Measurements from ENCODE around the gene KIRREL1.
"Not testable (repeated sequence)": the region's sequence is repeated elsewhere in the genome, so short reads cannot be mapped to it uniquely, and the experiment has no call there.

Gene KIRREL1

DNA sequence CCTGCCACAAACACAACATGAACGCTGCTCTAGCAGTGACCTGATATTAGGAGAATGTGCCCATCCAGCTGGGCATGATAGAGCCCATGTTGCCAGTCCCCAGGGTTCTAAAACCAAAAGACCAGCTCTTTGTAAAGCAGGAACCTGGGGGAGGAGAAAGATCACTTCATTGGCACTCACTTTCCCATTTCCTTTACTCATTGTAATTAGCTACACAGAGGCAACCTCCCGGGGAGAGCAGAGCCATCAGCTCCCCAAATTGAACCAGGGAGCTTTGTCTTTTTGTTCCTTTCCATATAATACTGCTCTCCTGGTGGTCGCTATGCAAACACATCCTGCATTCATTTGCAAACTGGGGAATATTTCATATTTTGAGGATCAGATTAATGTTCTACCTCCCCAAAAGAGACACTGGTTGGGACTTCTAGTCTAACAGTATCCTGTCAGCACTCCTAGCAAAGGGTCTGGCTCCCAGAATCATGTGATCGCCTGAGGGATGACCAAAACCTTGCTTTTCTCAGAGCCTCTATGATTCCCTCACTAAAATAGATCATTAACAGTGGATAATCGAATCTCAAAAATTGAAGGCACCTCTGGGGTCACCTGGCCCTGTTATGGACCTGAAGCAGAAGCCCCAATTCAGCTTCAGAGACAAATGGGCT is 110.5 kb downstream of the KIRREL1 start:
- no peak for FAIRE-seq
- no peak for DNase-seq (ENCODE audit: low spot score)

DNA sequence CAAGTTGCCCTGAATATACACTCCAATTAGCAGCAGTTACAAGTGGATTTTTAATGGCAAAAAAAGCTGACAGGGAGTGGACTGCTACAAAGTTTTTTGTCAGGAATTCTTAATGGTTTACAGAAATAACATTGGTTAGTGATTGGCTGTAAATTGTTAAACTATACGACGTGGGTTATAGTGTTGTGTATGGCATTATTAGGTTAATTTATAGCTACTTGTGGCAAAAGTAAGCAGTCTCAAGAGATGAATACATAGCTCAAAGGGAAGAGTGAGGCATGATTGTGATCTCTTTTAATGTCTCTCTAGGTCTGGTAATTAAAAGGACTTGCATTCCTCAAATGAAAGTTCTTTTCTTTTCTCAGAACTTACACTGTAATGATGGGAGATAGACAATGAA is 111.4 kb downstream of the KIRREL1 start:
- peak; percentile 6 for DNase-seq (ENCODE audit: low spot score)
- FAIRE-seq: peak; percentile 89

DNA sequence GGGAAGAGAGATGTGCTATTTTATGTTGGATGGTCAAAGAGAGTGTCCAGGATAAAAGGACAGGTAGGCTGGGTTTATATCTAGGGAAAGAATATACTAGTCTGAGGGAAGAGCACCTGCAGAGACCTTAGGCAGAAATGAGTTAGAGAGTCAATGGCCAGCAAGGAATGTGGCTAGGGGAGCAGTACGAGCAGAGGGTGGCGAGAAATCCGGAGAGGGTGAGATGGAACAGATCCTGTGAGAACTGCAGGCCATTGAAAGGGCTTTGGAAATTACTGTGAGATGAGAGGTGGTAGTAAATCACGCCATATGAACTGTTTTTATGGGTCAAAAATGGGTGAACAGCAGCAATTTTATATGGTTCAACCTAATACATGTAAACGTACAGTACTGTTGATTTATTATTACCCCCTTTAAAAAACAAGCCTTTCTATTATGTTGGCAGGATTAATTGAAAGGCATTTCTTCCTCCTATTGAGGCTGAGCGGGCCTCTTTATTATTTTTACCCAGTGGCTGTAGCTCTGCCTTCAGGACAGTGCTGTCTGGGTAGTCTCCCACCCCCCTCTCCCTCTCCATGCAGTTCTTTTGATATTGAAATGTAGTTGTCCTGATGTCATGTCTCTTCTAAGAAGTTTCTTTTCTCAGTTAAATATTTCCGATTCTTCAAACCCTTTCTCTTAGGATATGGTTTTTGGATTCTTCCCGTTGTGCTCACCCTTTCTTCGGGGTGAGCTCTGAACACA is 112.1 kb downstream of the KIRREL1 start:
- DNase-seq (ENCODE audit: low spot score): no peak
- no peak for FAIRE-seq

DNA sequence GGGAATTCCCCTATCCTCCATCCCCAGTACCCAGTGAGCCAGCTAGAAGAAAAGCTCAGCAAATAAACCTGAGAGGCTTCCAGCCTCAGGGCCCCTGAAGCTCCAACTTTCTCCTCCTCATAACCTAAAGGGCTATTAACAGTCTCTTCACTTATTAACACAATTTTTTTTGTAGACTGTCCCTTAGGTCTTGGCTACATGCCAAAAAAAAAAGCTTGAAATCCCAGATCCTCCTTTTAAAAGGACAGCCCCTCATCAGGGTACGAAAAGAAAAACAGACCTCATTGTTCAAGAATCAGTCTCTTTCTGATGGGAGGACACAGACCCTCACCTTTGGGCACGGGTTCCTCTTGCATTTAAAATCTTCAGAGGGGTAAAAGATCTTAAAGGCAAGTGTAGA is 114.5 kb downstream of the KIRREL1 start:
- DNase-seq (ENCODE audit: low spot score) (peak; percentile 8), FAIRE-seq (no peak)

DNA sequence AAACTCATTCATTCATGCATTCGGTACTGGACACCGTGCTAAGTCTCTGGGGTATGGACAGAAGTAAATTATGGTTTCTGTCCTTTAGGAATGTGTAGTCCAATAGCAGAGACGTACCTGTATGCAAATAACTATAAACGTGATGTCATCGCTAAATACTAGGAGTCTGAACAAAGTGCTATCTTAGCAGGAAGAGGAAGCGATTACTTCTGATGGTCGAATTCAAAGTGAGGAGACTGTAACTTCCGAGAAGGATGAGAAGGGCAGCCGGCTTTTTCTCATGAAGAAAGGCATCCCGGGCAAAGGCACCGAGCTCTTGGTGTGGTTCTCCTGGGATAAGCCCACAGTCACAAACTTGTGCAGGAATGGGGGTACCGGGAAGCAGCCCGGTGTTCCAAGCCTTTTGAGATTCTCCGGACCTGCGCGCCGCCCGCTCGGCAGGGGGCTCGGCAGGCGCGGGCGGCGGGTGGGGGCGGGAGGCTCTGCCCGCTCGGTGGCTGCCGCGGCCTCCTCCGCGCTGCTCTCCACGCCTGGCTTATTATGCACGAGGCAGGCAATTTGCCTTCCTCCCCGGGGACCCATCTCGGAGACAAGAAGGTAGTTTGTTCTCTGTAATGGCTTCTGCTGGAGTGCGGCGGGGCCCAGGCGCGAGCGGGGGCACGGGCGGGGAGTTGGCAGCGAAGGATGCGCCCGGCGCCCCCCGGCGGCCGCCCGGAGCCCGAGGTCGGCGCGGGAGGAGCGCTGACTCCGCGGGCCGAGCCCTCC is 119.7 kb downstream of the KIRREL1 start:
- no peak for FAIRE-seq
- no peak for DNase-seq (ENCODE audit: low spot score)

DNA sequence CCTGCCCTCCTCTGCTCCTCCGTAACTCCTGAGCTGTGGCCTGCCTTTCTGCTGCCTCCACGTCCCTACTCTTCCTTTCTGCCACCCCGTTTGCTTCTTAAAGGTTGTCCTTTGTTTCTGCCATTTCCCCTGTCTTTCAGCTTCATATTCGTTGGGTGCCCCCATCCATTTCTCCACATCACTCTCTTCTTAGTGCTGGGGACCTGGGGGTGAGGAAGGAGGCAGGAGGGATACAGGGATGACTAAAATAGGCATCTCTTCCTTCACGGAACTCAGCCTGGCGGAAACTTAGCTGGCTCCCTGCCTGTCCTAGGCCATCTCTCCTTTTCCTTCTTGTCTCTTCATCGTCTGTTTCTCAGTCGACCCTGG is 120.3 kb downstream of the KIRREL1 start:
- FAIRE-seq: no peak

DNA sequence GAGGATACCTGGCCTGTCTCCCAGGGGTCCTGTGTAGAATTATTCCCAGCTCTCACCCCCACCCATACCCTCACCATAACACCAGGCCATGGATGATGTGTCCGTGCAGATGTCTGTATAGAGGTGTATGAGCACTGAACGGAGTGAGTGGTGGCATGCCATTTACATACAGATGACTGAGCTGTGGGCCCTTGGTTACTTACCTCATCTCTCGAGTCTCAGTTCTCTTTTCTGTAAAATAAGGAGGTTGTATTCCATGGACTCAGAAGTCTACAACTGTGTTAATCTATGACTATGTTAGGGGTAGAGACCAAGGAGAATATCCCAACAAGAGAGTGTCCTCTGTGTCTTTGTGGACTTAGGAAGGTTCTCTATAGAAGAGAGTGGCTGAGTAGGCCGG is 121.7 kb downstream of the KIRREL1 start:
- FAIRE-seq (no peak), DNase-seq (ENCODE audit: low spot score) (no peak)

More for the DNA sequence above, 120.3 kb downstream of the KIRREL1 start:
- DNase-seq (ENCODE audit: low spot score): no peak

DNA sequence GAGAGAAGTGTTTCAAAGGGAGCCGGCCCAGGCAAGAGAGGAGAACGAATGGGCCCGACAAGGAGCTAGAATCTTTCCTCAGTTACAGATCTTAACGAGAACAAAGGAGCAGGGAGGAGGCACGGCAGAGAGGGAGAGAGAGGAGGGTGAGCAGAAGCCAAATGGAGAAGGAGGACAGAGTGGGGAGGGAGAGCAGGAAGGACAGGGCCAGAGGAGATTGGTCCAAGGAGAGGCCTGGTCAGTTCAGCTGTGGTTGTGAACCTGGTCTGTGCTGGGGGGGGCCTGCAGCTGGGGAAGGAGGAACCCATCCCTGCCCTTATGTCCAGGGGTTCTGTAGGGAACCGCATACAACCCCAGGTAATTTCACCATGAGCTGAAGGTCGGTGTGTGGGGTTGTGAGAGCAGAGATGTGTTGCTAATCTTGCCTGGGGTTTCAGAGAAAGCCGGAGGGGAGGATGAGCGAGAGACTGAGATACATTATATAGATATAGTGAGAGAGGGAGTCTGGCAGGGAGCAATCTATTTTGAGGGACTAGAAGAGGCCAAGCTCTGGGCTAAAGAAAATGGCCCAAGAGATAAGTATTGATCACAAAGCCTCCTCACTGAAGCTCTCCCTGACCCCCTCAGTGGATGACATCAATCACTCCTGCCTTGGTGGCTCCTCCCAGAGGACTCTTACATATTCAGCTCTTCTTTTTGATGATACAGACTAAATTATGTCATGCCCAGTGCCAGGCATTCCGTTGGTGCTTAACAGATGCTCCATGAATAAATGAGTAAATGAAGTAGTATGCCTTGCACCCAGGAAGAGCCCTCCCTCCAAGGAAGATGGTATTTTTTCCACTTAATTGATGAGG is 123.1 kb downstream of the KIRREL1 start:
- FAIRE-seq (no peak), DNase-seq (ENCODE audit: low spot score) (no peak)

DNA sequence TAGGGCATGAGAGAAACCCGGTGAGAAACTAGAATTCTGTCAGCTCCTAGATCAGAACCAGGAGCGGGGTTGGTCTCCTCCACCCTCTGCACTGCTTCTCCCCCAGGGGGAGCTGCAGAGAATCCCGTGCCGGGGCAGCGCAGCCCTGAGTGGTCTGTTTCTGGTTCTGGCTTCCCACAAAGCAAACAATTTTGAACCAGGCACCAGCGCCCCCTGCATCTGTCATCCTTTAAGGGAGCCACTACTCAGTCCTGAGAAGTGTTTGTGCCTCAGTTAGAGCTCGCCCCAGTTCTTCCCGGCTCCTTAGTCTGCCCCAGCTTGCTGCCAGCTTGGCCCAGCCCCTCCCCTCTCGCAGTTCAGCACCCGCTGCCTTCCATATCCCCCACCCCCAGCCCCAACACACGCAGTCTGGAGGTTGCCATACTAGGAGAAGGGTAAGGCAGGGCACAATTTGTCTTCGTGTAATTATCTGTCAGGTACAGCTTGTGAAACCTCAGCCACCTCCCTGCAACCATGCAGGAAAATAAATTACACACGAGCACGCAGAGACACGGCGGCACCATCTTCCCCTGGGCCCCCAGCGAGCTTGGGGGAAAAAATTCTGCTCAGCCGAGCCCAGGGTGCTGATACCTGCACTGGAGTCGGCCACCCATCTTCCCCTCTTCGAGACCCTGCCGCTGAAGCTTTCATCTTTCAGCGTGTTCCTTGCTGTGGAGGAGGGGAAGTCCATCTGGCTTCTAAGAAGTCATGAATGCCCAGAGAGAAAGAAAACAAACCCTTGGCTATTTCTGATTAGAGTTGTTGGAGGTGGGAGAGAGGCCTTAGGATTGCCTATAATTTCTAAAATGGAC is 124.6 kb downstream of the KIRREL1 start:
- FAIRE-seq (no peak), DNase-seq (ENCODE audit: low spot score) (no peak)

DNA sequence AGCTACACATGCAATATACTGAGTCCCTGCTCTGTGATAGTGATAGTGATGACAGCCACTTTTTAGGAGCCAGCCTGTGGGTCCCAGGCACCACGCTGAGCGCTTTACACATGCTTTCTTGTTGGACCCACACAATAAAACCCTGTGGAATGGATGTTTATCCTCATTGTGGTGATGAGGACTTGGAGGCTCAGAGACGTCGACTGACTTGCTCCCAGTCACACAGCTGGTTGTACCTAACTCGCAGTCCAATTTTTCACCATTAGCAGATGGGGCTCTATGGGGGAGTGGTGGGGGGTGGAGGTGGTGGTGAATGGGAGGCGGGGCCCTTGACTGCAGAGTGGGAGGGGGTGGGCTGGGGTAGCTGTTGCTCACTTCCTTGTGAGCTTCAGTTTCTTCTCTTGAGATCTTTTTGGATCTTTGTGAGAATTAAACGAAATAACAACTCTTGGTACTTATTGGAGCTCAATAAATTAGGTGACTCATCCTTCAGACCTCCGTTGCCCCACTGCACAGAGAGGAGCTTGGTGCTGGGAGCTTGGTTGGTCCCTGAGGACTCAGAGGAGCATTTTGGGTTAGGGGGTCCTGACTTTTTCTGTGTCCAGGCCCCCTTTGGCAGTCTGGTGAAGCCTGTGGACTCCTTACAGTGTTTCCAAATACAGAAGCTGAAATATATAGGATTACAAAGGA is 125.4 kb downstream of the KIRREL1 start:
- FAIRE-seq (no peak), DNase-seq (ENCODE audit: low spot score) (no peak)

DNA sequence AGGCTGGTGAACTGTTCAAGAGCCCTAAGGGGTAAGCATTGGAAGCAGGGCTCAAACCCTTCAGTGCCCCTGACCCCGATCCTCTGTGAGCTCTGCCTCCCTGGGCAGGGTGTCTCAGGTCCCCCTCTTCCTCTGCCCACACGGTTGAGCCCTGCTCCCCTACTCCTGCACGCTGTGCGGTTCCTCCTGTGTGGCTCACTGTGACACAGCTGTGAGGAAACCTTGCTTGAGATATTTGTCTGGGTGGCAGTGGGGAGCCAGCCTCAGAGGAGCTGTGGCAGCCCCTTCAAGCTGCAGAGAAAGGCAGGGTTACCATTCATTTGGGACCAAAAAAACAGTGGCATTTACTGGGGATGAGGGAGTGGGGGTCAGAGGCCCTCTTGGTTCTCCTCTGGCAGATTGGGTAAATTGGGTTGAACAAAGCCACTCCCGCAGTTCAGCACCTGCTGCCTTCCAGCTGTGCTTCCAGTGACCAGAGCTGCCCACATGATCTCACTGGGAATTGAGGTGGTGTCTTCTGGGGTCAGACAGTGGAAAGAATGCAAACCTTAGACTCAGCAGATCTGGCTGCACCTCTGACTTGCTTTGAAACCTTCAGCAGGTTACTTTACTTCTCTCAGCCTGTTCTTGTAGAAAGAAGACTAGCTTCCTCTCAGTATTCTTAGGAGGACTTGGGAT is 126.7 kb downstream of the KIRREL1 start:
- FAIRE-seq: no peak
- no peak for DNase-seq (ENCODE audit: low spot score)

DNA sequence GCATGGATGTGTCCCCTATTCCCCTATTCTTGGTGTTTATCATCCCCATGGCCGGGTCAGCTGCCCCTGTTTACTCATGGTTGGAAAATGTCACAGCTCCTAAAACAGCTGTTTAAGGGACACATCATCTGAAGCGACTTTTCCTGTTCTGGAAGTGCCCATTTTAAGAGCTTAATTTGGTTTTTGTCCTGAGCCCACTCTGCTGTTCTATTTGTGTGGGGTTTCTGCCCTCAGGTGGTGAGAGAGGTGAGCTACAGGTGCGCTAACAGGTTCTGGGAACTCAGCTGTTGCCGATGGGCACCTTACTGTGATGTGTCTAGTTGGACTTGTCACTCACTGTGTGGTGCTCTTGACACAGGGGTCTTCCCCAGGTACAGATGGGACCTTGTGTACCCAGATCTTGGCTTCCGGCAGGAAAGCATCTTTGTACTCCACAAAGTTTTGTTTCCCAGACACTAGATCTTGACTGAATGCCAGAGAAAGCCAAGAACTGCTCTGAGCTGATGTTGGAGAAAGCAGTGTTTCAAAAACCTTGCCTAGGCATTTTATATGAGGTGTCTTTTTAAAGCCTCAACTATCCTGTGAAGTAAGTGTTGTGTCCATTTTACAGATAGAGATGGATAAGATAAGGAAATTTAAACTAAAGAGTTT is 128.3 kb downstream of the KIRREL1 start:
- DNase-seq (ENCODE audit: low spot score) (peak; percentile 65), FAIRE-seq (peak; percentile 47)

DNA sequence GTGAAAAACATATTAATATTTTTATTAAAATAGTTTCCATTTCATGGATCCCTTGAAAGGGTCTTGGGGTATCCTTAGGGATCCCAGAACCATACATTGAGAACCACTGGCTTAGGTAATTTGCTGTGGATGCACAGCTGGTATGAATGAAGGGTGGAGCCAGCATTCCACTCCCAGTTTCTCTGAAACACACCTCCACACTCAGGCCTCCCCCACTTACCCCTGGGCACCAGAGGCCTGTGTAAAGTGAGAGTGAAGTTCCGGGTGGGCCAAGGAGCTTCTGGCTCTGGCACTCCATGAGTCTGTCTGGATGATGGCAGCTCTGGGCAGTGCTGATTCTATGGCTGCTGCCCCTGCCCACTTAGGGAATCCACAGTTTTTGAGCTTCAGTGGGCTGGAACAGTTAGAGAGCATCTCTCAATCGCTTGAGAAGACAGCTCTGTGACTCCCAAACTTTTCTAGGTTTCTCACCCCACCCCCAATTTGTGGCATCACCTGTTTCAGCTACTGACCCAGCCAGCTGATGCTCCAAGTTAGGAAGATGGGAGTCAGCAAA is 129.5 kb downstream of the KIRREL1 start:
- peak; percentile 12 for DNase-seq (ENCODE audit: low spot score)
- FAIRE-seq: peak; percentile 7

DNA sequence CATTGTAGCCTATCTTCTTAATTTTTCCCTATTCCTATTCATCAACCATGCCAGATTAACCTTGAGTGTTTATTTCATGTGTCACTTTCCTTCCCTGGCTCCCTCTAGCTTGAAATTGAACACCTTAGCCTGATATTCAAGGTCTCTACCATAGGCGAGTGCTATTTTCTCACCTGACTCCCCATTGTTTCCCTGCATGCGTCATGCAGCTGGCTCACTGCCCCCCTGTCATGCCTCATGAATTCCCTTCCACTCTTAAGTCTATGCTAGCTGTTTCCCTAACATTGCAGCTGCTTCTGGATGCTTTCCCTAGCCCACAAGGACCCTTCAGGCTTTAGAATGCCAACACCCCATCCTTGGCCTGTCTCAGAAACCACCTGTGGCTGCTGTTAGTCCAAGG is 130.6 kb downstream of the KIRREL1 start:
- peak; percentile 67 for DNase-seq (ENCODE audit: low spot score)
- FAIRE-seq: peak; percentile 84

DNA sequence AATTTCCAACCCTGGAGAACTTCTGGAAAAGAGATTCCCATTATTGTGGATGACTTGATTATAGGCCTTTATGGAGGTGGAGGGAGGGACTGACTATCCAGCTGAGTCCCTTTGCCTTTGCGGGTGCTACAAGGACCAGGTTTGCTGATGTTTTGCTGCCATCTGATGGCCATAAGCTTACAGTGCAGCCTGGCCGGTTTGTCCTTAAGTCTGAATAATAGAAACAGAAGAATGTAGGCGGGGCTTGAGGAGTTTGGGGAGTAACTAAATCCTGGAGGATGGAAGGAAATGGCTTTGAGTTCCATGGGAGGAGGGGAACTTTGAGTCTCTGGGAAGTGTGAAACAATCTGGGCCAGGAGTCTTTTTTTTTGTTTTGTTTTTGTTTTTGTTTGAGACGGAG is 131.6 kb downstream of the KIRREL1 start:
- FAIRE-seq (peak; percentile 87), DNase-seq (ENCODE audit: low spot score) (peak; percentile 89)

DNA sequence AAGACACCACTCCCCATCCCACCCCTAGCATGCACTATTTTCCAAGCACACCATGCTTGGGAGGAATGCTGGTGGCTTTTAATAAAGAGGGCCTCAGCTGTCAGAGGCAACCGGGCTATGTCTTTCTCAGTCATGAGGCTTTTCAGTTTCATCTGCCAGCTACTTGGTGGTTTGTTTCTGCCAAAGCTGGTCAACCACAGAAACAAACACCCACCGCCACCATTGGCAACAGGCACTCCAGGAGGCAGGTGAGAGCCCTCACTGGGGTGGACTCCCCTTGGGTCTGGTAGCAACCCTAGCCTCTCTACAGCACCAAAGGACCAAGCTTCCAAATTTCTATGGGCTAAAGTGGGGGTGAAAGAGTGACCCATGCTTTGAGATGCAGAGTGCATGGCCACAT is 133.0 kb downstream of the KIRREL1 start:
- DNase-seq (ENCODE audit: low spot score) (no peak), FAIRE-seq (no peak)

DNA sequence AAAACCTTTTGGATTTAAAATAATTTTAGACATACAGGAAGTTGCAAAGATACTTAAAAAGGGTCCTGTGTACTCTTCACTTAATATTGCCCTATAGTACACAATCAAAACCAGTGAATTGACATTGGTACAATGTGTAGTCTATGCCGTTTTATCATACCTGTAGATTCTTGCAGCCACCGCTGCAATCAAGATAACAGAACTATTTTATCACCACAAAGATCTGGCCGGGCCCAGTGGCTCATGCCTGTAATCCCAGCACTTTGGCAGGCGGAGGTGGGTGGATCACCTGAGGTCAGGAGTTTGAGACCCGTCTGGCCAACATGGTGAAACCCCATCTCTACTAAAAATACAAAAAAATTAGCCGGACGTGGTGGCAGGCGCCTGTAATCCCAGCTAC is 135.1 kb downstream of the KIRREL1 start:
- not testable (repeated sequence) for FAIRE-seq

DNA sequence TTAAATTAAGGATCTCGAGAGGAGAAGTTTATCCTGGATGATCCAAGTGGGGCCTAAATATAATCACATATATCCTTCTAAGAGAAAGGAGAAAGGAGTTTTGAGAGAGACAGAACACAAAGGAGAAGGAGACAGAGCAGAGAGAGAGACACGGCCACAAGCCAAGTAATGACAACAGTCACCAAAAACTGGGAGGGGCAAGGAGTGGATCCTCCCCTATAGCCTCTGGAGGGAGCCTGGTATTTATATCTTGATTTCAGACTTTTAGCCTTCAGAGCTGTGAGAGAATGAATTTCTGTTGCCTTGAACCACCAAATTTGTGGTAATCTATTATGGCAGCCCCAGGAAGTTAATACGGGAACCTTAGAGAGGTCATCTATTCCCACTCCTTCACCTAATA is 137.8 kb downstream of the KIRREL1 start:
- DNase-seq (ENCODE audit: low spot score): no peak
- FAIRE-seq: no peak

More for the DNA sequence above, 135.1 kb downstream of the KIRREL1 start:
- not testable (repeated sequence) for DNase-seq (ENCODE audit: low spot score)

All from RCC 7860 (cell line).